Endothelial cell of umbilical vein (primary cell): ENCODE measurements around the gene TSNAXIP1.
"Not testable (repeated sequence)": the region's sequence is repeated elsewhere in the genome, so short reads cannot be mapped to it uniquely, and the experiment has no call there.

Source experiments
- EZH2 ChIP-seq: IDR thresholded peaks from 2 replicates; pipeline ENCODE4 v1.6.1; 2012; ENCODE audit warnings: borderline replicate concordance, low read depth, mild to moderate bottlenecking, moderate library complexity, low read length, inconsistent platforms; ENCODE audit not compliant: severe bottlenecking
- FOS ChIP-seq: IDR thresholded peaks from 2 replicates; pipeline ENCODE4 v1.6.1; 2011; ENCODE audit warnings: mild to moderate bottlenecking, low read length, moderate library complexity, borderline replicate concordance; ENCODE audit not compliant: insufficient read depth
- GATA2 ChIP-seq: IDR thresholded peaks from 2 replicates; pipeline ENCODE4 v1.7.0; 2011; ENCODE audit warnings: low read depth, mild to moderate bottlenecking, moderate library complexity, mixed read lengths, low read length; ENCODE audit not compliant: insufficient read length, insufficient read depth
- MYC ChIP-seq: IDR thresholded peaks from one replicate; pipeline ENCODE4 v1.6.1; 2011; ENCODE audit warnings: mild to moderate bottlenecking, low read depth, low read length
- POLR2A ChIP-seq: IDR thresholded peaks from 2 replicates; pipeline ENCODE4 v1.6.1; 2012; ENCODE audit warnings: low read depth, mild to moderate bottlenecking, control low read depth, low read length
- POLR2AphosphoS5 ChIP-seq: IDR thresholded peaks from 2 replicates; pipeline ENCODE4 v1.6.1; 2012; ENCODE audit warnings: low read depth, mild to moderate bottlenecking, control low read depth, low read length, moderate library complexity; ENCODE audit not compliant: insufficient read depth
- TF ChIP-seq, protein P1 (sequence below), 2 donors: IDR thresholded peaks; 1 replicate in 1 of 2; 2 replicates in 1 of 2; pipeline ENCODE4 v1.5.1; 2011; ENCODE audit warnings: low read length in 2 of 2, mild to moderate bottlenecking in 2 of 2, moderate library complexity in 2 of 2, control low read depth in 1 of 2, inconsistent platforms in 1 of 2, low read depth in 1 of 2; ENCODE audit not compliant: insufficient read depth in 1 of 2; ENCODE audit errors: extremely low read depth in 1 of 2
- TF ChIP-seq, protein P2 (sequence below): IDR thresholded peaks from 2 replicates; pipeline ENCODE4 v1.6.1; 2011; ENCODE audit not compliant: insufficient read depth, insufficient read length

DNA sequence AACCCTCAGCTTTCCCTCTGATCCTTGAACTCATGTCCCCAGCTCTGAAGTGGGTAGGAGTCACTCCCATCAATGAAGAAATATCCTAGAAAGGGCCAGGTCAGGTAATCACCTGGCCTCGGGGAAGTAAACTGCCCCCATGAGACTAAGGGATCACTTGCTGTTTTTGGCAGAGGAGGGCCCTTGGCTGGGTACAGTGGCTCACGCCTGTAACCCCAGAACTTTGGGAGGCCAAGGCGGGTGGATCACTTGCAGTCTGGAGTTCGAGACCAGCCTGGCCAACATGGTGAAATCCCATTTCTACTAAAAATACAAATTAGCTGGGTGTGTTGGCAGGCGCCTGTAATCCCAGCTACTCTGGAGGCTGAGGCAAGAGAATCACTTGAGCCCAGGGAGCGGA, 57.4 kb downstream of the TSNAXIP1 start:
- TF ChIP-seq, protein P1, sequence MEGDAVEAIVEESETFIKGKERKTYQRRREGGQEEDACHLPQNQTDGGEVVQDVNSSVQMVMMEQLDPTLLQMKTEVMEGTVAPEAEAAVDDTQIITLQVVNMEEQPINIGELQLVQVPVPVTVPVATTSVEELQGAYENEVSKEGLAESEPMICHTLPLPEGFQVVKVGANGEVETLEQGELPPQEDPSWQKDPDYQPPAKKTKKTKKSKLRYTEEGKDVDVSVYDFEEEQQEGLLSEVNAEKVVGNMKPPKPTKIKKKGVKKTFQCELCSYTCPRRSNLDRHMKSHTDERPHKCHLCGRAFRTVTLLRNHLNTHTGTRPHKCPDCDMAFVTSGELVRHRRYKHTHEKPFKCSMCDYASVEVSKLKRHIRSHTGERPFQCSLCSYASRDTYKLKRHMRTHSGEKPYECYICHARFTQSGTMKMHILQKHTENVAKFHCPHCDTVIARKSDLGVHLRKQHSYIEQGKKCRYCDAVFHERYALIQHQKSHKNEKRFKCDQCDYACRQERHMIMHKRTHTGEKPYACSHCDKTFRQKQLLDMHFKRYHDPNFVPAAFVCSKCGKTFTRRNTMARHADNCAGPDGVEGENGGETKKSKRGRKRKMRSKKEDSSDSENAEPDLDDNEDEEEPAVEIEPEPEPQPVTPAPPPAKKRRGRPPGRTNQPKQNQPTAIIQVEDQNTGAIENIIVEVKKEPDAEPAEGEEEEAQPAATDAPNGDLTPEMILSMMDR (IDR thresholded peaks at IDR 0.05; ENCODE audit: extremely low read depth in 1 of 2, insufficient read depth in 1 of 2, low read depth in 1 of 2, low read length in 2 of 2) = not testable (repeated sequence)
- not testable (repeated sequence) for TF ChIP-seq POLR2A, EZH2, POLR2AphosphoS5, FOS, GATA2, MYC
- TF ChIP-seq, protein P2, sequence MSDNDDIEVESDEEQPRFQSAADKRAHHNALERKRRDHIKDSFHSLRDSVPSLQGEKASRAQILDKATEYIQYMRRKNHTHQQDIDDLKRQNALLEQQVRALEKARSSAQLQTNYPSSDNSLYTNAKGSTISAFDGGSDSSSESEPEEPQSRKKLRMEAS = not testable (repeated sequence)
